ENCODE data around the gene PAEP.

PAEP gene

DNA sequence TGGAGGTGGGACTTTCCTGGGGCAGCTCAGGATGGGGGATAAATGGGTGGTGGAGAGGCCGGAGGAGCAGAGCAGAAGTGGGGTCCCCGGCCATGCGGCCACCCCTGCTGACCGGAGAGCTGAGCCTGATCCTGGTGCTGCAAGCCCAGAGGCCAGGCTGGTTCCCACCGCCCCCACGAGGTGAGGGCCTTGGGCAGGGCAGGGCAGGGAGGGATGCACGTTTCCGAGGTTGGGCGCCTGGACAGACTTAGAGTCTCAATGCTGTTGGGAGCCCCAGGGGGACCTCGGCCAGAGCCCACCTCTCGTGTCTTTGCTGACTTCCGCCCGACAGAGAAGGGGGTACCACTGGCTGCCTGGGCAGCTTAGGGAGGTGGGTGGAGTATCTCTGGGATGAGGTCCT, 10.1 kb upstream of the PAEP start:
- no peak for DNase-seq

GRCh38 chr9:135552021-135552697, 9.4 kb upstream of the PAEP start:
- no peak for DNase-seq

DNA sequence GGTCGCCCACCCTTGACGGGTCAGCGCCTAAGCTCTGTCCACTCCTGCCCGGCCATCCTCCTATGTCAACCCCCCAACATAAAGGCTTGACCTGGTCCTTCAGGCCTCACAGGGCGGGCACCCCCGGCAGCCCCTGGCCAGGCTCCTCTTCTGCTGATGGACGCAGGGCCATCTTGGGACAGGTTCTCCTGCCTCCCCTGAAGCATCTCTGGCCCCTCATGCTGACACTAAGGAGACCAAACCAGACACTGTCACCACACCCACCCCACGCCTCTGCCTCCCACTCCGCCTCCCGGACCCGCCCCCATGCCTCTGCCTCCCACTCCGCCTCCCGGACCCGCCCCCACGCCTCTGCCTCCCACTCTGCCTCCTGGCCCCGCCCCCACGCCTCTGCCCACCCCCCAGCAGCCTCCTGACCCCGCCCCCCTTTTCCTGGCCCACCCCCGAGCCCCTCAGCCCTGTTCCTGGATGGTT, 8.8 kb upstream of the PAEP start:
- DNase-seq, result no peak

DNA sequence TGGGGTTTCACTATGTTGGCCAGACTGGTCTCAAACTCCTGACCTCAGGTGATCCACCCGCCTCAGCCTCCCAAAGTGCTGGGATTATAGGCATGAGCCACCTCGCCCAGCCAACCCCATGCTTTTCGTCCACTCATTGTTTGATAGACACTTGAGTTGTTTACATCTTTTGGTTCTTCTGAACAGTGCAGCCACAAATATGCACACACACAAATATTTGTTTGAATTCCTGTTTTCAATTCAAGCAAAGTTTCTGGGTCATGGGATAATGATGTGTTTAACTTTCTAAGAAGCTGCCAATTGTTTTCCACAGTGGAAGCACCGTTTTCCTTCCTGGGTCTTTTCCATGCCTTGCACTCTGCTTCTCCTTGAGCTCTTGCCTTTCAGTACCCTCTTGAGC, 6.8 kb upstream of the PAEP start:
- no peak for DNase-seq

- no peak for DNase-seq
These were observed 6.4 kb upstream of the PAEP start for GRCh38 chr9:135555203-135555602.

DNA sequence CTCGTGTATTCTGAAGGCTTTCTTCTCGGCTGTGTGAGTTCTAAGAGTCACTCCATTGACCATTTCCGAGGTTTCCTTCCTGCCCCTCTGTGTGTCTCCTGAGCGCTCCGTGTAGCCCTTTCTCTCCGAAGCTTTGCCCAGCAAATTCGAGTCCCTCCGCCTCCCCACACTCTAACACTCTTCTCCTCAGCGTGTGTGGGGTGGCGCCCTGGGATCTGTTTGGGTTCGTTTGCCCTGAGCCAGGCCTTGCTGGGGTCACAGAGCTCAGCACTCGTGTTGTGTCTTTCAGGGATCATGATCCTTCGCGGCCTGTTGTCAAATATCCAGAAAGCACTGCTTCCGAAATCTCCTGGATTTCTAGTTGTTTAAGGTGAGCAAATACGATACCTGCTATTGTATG, 5.6 kb upstream of the PAEP start:
- no peak for DNase-seq

DNA sequence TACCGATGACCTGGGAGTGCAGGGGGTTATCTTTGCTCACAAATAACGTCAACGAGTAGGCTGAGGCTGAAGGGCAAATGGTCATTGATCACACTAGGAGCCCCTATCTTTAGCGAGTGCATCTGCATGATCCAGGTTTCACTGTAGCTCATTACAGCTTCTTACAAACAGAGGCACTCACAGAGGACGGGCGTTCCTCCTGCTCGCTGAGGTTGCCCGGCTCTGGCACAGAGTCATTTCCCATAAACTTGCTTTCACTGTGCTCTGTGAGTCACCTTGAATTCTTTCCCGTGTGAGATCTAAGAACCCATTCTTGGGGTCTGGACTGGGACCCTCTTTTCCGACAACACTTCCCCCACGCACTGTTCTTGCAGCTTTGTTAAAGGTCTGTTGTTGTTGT, 1.9 kb upstream of the PAEP start:
- DNase-seq, result no peak

DNA sequence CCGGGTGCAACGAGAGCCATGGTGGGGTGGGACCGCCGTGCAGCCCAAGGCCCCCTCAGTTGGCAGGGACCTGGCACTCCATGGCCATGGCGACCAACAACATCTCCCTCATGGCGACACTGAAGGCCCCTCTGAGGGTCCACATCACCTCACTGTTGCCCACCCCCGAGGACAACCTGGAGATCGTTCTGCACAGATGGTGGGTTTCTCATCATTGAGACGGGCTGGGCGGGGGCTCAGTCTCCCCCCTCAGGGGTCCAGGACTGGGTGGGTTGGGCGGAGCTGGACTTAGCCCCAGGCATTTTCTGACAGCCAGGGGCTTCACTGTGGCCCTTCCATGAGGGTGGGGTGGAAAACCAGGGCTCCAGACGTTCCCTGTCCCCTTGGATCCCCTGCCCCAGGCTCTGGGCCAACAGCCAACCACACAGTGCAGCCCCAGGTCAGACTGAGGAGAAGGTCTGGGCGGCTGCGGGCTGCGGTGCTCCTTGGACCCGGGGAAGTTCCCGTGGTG, 734 bp downstream of the PAEP start:
- DNase-seq, result no peak

GRCh38 chr9:135563039-135563476, 1.5 kb downstream of the PAEP start:
- DNase-seq, result no peak

DNA sequence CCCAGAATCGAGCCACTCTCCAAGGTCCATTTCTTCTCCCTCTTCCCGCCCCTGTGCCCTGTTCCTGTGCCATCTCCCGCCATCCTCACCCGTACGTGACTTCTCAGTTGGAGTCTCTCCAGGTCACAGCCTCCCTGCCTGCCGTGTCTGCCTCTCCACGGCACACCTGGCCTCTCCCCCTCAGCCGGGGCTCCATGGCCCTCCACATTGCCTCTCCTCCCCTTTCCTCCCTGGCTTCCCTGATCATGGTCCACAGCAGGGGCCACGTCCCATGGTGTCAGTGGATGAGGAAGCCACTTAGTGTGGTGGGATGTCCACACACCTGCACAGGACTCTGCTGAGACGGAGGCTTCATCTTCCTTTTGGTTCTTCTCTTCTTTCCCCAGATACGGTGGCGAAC, 2.3 kb downstream of the PAEP start:
- DNase-seq, result no peak

GRCh38 chr9:135565141-135565628, 3.6 kb downstream of the PAEP start:
- DNase-seq, result no peak

- no peak for DNase-seq
These were observed 4.1 kb downstream of the PAEP start for GRCh38 chr9:135565636-135566035.

DNA sequence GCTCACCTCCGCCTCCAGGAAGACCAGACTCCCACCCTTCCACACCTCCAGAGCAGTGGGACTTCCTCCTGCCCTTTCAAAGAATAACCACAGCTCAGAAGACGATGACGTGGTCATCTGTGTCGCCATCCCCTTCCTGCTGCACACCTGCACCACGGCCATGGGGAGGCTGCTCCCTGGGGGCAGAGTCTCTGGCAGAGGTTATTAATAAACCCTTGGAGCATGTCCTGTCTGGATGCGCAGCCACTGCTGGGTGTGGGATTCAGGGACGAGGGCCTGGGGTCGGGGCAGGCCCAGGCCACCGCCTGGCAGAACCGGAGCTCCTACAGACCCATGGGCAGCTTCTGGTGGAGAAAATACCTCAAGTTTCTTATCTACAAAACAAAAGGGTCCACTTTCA, 5.0 kb downstream of the PAEP start:
- DNase-seq, result no peak

- DNase-seq, result no peak
These were observed 5.8 kb downstream of the PAEP start for GRCh38 chr9:135567311-135567710.

DNA sequence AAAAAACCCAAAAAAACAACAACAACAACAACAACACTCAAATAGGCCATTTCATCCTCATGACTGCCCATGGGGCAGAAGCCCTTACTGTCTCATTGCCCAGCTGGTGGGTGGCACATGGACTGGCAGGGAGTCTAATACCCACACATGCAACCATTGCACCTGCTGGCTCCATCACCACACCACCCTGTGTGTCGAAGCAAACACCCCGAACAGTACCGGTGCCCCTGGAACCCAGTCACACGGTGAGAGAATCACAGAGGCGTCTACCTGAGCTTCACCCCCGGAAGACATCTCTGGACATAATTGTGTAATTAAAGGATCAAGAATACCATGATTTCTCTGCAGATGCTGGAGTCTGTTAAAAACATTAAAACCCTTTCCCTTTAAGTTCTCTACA, 6.5 kb downstream of the PAEP start:
- no peak for DNase-seq

DNA sequence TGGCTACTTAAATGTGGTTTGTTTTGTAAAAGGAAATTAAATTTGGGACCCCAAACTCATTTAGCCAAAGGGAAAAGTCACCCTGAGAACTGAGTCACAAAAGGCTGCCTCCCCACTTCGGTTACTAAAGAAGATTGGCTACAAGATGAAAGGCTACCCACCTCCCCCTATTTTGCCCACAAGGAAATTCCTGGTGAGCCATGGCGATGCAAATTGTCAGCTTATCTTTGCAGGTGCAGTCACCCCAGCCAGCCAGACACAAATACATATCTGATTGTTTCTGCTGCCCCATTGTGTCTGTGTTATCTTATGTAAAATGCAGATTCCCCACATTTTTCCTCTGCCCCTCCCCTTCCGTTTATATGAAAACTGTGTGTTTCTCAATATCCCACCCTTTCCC, 8.9 kb downstream of the PAEP start:
- DNase-seq, result no peak

DNA sequence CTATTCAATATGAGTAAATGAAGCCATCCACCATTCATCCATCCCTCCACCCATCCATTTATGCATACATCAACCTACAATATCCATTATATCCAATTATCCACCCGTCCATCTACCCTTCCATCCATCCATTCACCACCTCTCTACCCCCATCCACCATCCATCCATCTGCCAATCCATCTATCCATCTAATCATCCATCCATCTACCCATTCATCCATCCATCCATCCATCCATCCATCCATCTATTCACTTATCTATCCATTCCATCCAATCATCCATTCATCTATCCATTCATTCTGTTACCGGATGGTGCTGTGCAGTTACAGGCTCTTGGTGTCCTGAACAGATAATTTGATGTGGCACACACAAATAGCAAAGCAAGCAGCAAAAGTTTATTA, 10.7 kb downstream of the PAEP start:
- DNase-seq, result no peak

DNA sequence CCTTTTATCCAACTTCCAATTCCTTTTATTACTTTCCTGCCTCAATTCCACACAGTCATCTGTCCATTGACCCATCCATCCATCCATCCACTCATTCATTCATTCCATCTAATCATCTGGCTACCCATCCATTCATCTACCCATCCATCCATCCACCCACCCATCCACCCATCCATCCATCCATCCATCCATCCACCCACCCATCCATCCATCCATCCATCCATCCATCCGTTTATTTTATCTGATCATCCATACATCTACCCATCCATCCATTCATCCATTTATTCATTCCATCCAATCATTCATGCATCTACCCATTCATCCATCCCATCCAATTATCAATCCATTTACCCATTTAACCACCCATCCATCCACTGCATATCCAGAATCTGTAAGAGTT, 11.6 kb downstream of the PAEP start:
- no peak for DNase-seq

GRCh38 chr9:135574331-135574730, 12.8 kb downstream of the PAEP start:
- no peak for DNase-seq

- DNase-seq, result no peak
These were observed 13.4 kb downstream of the PAEP start for GRCh38 chr9:135574943-135575342.

- DNase-seq, result no peak
These were observed 14.6 kb downstream of the PAEP start for GRCh38 chr9:135575995-135576631.

DNA sequence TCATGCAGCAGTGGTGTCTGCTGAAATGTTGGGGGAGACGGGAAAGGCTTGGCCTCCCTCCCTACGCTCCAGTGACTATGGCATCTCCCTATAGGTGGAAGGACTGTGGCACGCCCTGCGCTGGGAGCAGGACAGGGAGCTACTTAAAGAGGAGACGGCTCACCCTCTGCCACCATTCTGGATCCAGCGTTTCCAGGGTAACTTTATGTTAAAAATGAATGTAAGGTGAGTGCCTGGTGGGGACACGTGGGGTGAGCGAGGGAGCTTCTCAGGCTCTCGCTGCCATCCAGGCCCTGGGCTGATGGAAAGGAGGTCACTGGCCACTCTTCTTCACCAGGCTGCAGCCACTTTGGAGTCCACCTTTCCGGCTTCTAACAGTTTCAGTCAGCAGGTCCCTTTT, 15.7 kb downstream of the PAEP start:
- DNase-seq, result no peak

DNA sequence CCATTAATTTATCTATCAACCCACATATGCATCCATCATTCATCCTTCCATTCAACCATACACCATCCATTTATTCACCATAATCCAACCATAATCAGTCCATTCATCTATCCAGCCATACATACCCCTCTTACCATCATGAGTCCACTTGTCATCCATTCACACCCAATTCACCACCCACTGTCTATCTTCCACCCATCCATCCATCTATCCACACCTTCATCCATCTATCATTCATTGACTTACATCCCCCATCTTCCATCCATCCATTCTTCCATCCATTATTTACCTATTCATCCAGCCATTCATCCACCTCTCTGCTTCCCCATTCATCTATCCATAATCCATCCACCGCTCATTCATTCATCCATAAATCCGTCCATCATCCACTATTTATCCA, 17.8 kb downstream of the PAEP start:
- DNase-seq, result no peak

- no peak for DNase-seq
These were observed 18.5 kb downstream of the PAEP start for GRCh38 chr9:135579889-135580660.

Data from NCI-H2227 treated with DMSO at 0.1 percent for 48 hours (cell line).